Measurements from ENCODE around the gene CD163L1.

Gene CD163L1

DNA sequence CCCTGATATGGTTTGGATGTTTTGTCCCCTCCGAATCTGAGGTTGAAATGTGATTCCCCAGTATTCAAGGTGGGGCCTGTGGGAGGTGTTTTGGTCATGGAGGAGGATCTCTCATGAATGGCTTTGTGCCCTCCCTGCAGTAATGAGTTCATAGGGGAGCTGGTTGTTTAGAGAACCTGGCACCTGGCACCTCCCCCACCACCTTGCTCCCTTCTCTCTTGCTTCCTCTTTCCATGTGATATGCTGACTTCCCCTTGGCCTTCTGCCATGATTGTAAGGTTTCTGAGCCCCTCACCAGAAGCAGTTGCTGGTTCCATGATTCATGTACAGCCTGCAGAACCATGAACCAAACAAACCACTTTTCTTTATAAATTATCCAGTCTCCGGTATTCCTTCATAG is 32.6 kb downstream of the CD163L1 start:
- Histone ChIP-seq H2AFZ (ENCODE audit: low read length) (no peak overlapping the region), H3K4me2 (ENCODE audit: low read depth, low read length) (no peak overlapping the region), H3K4me3 (ENCODE audit: low read length) (no peak overlapping the region), H3K27ac (ENCODE audit: low read length) (no peak overlapping the region), H3K9me3 (replicated peaks; ENCODE audit: insufficient read depth, low read length) (no peaks in the 10 kb centered on the region), H3K4me1 (ENCODE audit: low read length) (no peaks in the 10 kb centered on the region), H3K36me3 (replicated peaks; ENCODE audit: insufficient read depth, low read length) (no peaks in the 10 kb centered on the region), H3K9me2 (replicated peaks; ENCODE audit: insufficient read depth, low read length) (no peaks in the 10 kb centered on the region), H3K9ac (ENCODE audit: low read length) (no peak overlapping the region), H3K27me3 (replicated peaks; ENCODE audit: insufficient read depth, low read length) (no peaks in the 10 kb centered on the region), H3K79me2 (ENCODE audit: low read length) (no peaks in the 10 kb centered on the region), H3F3A (ENCODE audit: insufficient read depth, low read length) (no peaks in the 10 kb centered on the region), H4K20me1 (ENCODE audit: insufficient read depth, low read length) (no peaks in the 10 kb centered on the region)
- TF ChIP-seq EZH2 (optimal IDR thresholded peaks at IDR 0.05; ENCODE audit: low read depth, low read length) (no peak), EZH2phosphoT487 (IDR thresholded peaks at IDR 0.05; ENCODE audit: low read length) (no peak)
- TF ChIP-seq, protein P1, sequence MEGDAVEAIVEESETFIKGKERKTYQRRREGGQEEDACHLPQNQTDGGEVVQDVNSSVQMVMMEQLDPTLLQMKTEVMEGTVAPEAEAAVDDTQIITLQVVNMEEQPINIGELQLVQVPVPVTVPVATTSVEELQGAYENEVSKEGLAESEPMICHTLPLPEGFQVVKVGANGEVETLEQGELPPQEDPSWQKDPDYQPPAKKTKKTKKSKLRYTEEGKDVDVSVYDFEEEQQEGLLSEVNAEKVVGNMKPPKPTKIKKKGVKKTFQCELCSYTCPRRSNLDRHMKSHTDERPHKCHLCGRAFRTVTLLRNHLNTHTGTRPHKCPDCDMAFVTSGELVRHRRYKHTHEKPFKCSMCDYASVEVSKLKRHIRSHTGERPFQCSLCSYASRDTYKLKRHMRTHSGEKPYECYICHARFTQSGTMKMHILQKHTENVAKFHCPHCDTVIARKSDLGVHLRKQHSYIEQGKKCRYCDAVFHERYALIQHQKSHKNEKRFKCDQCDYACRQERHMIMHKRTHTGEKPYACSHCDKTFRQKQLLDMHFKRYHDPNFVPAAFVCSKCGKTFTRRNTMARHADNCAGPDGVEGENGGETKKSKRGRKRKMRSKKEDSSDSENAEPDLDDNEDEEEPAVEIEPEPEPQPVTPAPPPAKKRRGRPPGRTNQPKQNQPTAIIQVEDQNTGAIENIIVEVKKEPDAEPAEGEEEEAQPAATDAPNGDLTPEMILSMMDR (IDR thresholded peaks at IDR 0.05; ENCODE audit: low read length): no peak
- no peak for DNase-seq

DNA sequence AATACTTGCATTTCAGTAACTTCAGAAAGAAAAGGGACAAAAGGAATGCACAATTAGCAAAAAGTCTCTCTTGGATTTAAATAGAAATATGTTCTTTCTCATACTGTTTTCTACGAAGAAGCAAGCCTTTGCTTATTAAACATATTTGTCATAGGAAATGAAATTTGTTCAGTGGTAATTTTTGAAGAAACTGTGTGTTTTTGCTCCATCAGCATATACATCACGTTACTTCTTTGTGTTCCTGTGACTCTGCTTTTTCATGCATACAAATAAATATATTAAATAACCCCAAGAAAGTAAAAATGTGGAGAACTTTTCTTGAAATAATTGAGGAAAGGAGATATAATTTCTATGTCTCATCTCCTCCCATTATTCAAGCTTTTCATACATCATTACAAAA is 39.7 kb downstream of the CD163L1 start:
- H3K9me2 ChIP-seq (replicated peaks; ENCODE audit: insufficient read depth, low read length): no peaks in the 10 kb centered on the region
- H3K27me3 ChIP-seq (replicated peaks; ENCODE audit: insufficient read depth, low read length): no peaks in the 10 kb centered on the region
- H3K27ac ChIP-seq (ENCODE audit: low read length): no peak overlapping the region
- H3F3A ChIP-seq (ENCODE audit: insufficient read depth, low read length): no peaks in the 10 kb centered on the region
- H3K79me2 ChIP-seq (ENCODE audit: low read length): no peaks in the 10 kb centered on the region
- no peak overlapping the region for H3K9ac ChIP-seq (ENCODE audit: low read length)
- no peaks in the 10 kb centered on the region for H3K4me1 ChIP-seq (ENCODE audit: low read length)
- no peak for TF ChIP-seq EZH2phosphoT487 (IDR thresholded peaks at IDR 0.05; ENCODE audit: low read length)
- TF ChIP-seq, protein P1 (IDR thresholded peaks at IDR 0.05; ENCODE audit: low read length): no peak
- TF ChIP-seq EZH2 (optimal IDR thresholded peaks at IDR 0.05; ENCODE audit: low read depth, low read length): no peak
- no peaks in the 10 kb centered on the region for H4K20me1 ChIP-seq (ENCODE audit: insufficient read depth, low read length)
- no peak overlapping the region for H2AFZ ChIP-seq (ENCODE audit: low read length)
- H3K4me3 ChIP-seq (ENCODE audit: low read length): no peak overlapping the region
- H3K4me2 ChIP-seq (ENCODE audit: low read depth, low read length): no peak overlapping the region
- no peak for DNase-seq
- no peaks in the 10 kb centered on the region for H3K9me3 ChIP-seq (replicated peaks; ENCODE audit: insufficient read depth, low read length)
- no peaks in the 10 kb centered on the region for H3K36me3 ChIP-seq (replicated peaks; ENCODE audit: insufficient read depth, low read length)

DNA sequence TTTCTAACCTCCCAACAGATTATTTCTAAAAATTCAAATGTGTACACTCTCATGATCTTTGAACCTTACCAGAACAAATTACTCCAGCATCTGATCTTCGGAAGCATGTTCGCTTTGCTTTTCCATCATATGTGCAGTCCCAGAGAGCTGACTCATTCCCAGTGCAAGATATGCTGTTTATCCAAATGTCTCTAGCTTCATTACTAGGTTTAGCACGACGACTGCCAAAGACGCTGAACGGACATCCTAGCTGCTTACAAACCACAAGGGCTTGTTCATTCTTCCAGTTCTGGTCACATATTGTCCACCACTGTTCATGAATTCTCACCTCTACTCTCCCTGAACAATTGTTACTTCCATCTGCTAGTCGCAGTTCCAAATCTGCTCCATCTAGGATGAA is 40.5 kb downstream of the CD163L1 start:
- Histone ChIP-seq H4K20me1 (ENCODE audit: insufficient read depth, low read length) (no peaks in the 10 kb centered on the region), H3K27ac (ENCODE audit: low read length) (no peak overlapping the region), H3K4me2 (ENCODE audit: low read depth, low read length) (no peak overlapping the region), H3K9me2 (replicated peaks; ENCODE audit: insufficient read depth, low read length) (no peaks in the 10 kb centered on the region), H3K36me3 (replicated peaks; ENCODE audit: insufficient read depth, low read length) (no peaks in the 10 kb centered on the region), H3K79me2 (ENCODE audit: low read length) (no peaks in the 10 kb centered on the region), H2AFZ (ENCODE audit: low read length) (no peak overlapping the region), H3K27me3 (replicated peaks; ENCODE audit: insufficient read depth, low read length) (no peaks in the 10 kb centered on the region), H3K4me3 (ENCODE audit: low read length) (no peak overlapping the region), H3K9ac (ENCODE audit: low read length) (no peak overlapping the region), H3K9me3 (replicated peaks; ENCODE audit: insufficient read depth, low read length) (no peaks in the 10 kb centered on the region), H3F3A (ENCODE audit: insufficient read depth, low read length) (no peaks in the 10 kb centered on the region), H3K4me1 (ENCODE audit: low read length) (no peaks in the 10 kb centered on the region)
- TF ChIP-seq EZH2phosphoT487 (IDR thresholded peaks at IDR 0.05; ENCODE audit: low read length) (no peak), EZH2 (optimal IDR thresholded peaks at IDR 0.05; ENCODE audit: low read depth, low read length) (no peak)
- TF ChIP-seq, protein P1 (IDR thresholded peaks at IDR 0.05; ENCODE audit: low read length): no peak
- DNase-seq: no peak
